Posterior vena cava (tissue), 2 donors: ENCODE data around the gene SS18L1. TPM values are rescaled to one million over a fixed set of nuclear protein-coding genes. Genes with fewer than 3 reads are reported as not detected.

ENCODE experiments used
- DNase-seq: peaks from one replicate; pipeline ENCODE4 v3.0.0-alpha.2; 2020; ENCODE audit warnings: low spot score
- intact Hi-C, 2 donors: fragments of 100-400 bp; cut with DNase I; formaldehyde crosslinking; loops; one replicate each; pipeline versions ENCODE4 v1.14.1 to v1.14.2; 2022 to 2023
- total RNA-seq, 2 donors: library from RNA; stranded (reverse); fragmentation: NEBNext Ultra II Directional; extraction: Animal tissue kit (Norgen Biotek cat#: 25700); gene quantifications; one replicate each; pipeline ENCODE4 v1.2.1, GENCODE V29; 2021
- donor health status: DM: yes; HTN: yes; CAD: no.
- donor health status: DM: yes; HTN: yes; CAD: no.

The SS18L1 gene
- total RNA-seq, 2 donors from 2014 or later, result 9.7 to 10.3 TPM

GRCh38 chr20:62201173-62202082 lies 57.9 kb downstream of the SS18L1 start:
- peak; percentile 72 for DNase-seq
- intact Hi-C loops, result loop anchor here in 1 of 2 donors (5.0 kb wide), 1 partner anchor 1371 kb away; the partner anchor contains the start of gene HELZ2

- no peak for DNase-seq
- intact Hi-C loops, result loop anchor here in 1 of 2 donors (5.0 kb wide), 1 partner anchor 1370 kb away; the partner anchor contains the start of gene HELZ2
Measured at GRCh38 chr20:62202083-62202395, 58.5 kb downstream of the SS18L1 start.

- DNase-seq, result peak; percentile 75
- intact Hi-C loops, result loop anchor here in 1 of 2 donors (5.0 kb wide), 1 partner anchor 1369 kb away; the partner anchor contains the start of gene HELZ2
Measured at GRCh38 chr20:62202676-62203377, 59.3 kb downstream of the SS18L1 start.

GRCh38 chr20:62203378-62204030 lies 59.9 kb downstream of the SS18L1 start:
- peak; percentile 70 for DNase-seq
- intact Hi-C loops, result loop anchor here in 1 of 2 donors (5.0 kb wide), 1 partner anchor 1369 kb away; the partner anchor contains the start of gene HELZ2

GRCh38 chr20:62205618-62206387 lies 62.2 kb downstream of the SS18L1 start:
- peak; percentile 63 for DNase-seq
- intact Hi-C loops, result no loop called here

GRCh38 chr20:62206388-62206775 lies 62.8 kb downstream of the SS18L1 start:
- DNase-seq, result no peak

GRCh38 chr20:62208061-62208794 lies 64.7 kb downstream of the SS18L1 start:
- no peak for DNase-seq
- intact Hi-C loops, result no loop called here

More at GRCh38 chr20:62206388-62206775, 62.8 kb downstream of the SS18L1 start:
- intact Hi-C loops, result no loop called here

- intact Hi-C loops, result no loop called here
- DNase-seq, result no peak
Measured at GRCh38 chr20:62208795-62209755, 65.5 kb downstream of the SS18L1 start.

- intact Hi-C loops, result no loop called here
- DNase-seq, result no peak
Measured at GRCh38 chr20:62209850-62210495, 66.4 kb downstream of the SS18L1 start.

- DNase-seq, result no peak
- intact Hi-C loops, result no loop called here
Measured at GRCh38 chr20:62210496-62210855, 66.9 kb downstream of the SS18L1 start.

- no peak for DNase-seq
- intact Hi-C loops, result no loop called here
Measured at GRCh38 chr20:62211216-62211615, 67.6 kb downstream of the SS18L1 start.

GRCh38 chr20:62211769-62212288 lies 68.3 kb downstream of the SS18L1 start:
- DNase-seq, result no peak
- intact Hi-C loops, result no loop called here

GRCh38 chr20:62212299-62212698 lies 68.7 kb downstream of the SS18L1 start:
- DNase-seq, result no peak

GRCh38 chr20:62214067-62214466 lies 70.5 kb downstream of the SS18L1 start:
- DNase-seq, result no peak
- intact Hi-C loops, result no loop called here

More at GRCh38 chr20:62212299-62212698, 68.7 kb downstream of the SS18L1 start:
- intact Hi-C loops, result no loop called here

- intact Hi-C loops, result no loop called here
- DNase-seq, result no peak
Measured at GRCh38 chr20:62215020-62215990, 71.7 kb downstream of the SS18L1 start.
